HepG2 (cell line): ENCODE data around the gene ILKAP. TPM values are rescaled to one million over a fixed set of nuclear protein-coding genes. Genes with fewer than 3 reads are reported as not detected.

Experiments used
- DRAP1 ChIP-seq: IDR thresholded peaks from 2 replicates; pipeline ENCODE4 v1.6.1; 2016; ENCODE audit warnings: missing genetic modification reagents, missing compliant biosample characterization
- JUN ChIP-seq: sonication (generic); formaldehyde crosslinking; IDR thresholded peaks from 2 replicates; pipeline ENCODE4 v1.4.0; 2020; ENCODE audit warnings: mild to moderate bottlenecking, missing genetic modification reagents
- KAT2B ChIP-seq: fragments of 150-350 bp; IDR thresholded peaks from 2 replicates; pipeline ENCODE4 v1.6.1; 2014; ENCODE audit warnings: low read depth, low read length, borderline replicate concordance
- KLF9 ChIP-seq: IDR thresholded peaks from 2 replicates; pipeline ENCODE4 v1.6.1; 2016; ENCODE audit warnings: low read depth
- MTF2 ChIP-seq: sonication (generic); formaldehyde crosslinking; IDR thresholded peaks from 2 replicates; pipeline ENCODE4 v1.5.0; 2020; ENCODE audit warnings: missing genetic modification reagents, borderline replicate concordance
- NFATC3 ChIP-seq: sonication (generic); formaldehyde crosslinking; IDR thresholded peaks from 2 replicates; pipeline ENCODE4 v1.5.1; 2020; ENCODE audit warnings: mild to moderate bottlenecking, missing genetic modification reagents
- PTBP1 ChIP-seq: fragments of 200-400 bp; formaldehyde crosslinking; IDR thresholded peaks from 2 replicates; pipeline ENCODE4 v1.6.1; 2018; ENCODE audit warnings: low read length, low read depth; ENCODE audit not compliant: poor library complexity, severe bottlenecking
- SRY ChIP-seq: sonication (generic); formaldehyde crosslinking; IDR thresholded peaks from 2 replicates; pipeline ENCODE4 v1.8.0; 2022; ENCODE audit warnings: mild to moderate bottlenecking, missing genetic modification reagents
- SUZ12 ChIP-seq: fragments of 150-350 bp; IDR thresholded peaks from 2 replicates; pipeline ENCODE4 v1.6.1; 2014; ENCODE audit warnings: low read depth, low read length
- THAP9 ChIP-seq: sonication (generic); formaldehyde crosslinking; IDR thresholded peaks from 2 replicates; pipeline ENCODE4; 2020; ENCODE audit warnings: missing genetic modification reagents, mild to moderate bottlenecking, borderline replicate concordance
- XRCC5 ChIP-seq: fragments of 200-400 bp; formaldehyde crosslinking; optimal IDR thresholded peaks from 2 replicates; pipeline ENCODE3; 2017; ENCODE audit warnings: mild to moderate bottlenecking, low read length
- ZFP91 ChIP-seq: sonication (generic); formaldehyde crosslinking; IDR thresholded peaks from 2 replicates; pipeline ENCODE4 v1.9.0; 2022; ENCODE audit warnings: missing genetic modification reagents, mild to moderate bottlenecking, borderline replicate concordance
- ZNF10 ChIP-seq: sonication (generic); formaldehyde crosslinking; IDR thresholded peaks from 2 replicates; pipeline ENCODE4 v1.4.0; 2020; ENCODE audit warnings: mild to moderate bottlenecking, low read depth, missing genetic modification reagents, borderline replicate concordance
- ZNF224 ChIP-seq: sonication (generic); formaldehyde crosslinking; IDR thresholded peaks from 2 replicates; pipeline ENCODE4 v1.5.0; 2020; ENCODE audit warnings: mild to moderate bottlenecking, missing genetic modification reagents
- ZNF460 ChIP-seq: sonication (generic); formaldehyde crosslinking; IDR thresholded peaks from 2 replicates; pipeline ENCODE4 v1.5.1; 2020; ENCODE audit warnings: missing genetic modification reagents, mild to moderate bottlenecking, borderline replicate concordance
- ZNF496 ChIP-seq: sonication (generic); formaldehyde crosslinking; IDR thresholded peaks from 2 replicates; pipeline ENCODE4 v1.8.1; 2023; ENCODE audit warnings: mild to moderate bottlenecking, moderate library complexity, missing genetic modification reagents; ENCODE audit not compliant: insufficient replicate concordance
- ZNF510 ChIP-seq: sonication (generic); formaldehyde crosslinking; IDR thresholded peaks from 2 replicates; pipeline ENCODE4 v1.4.0; 2020; ENCODE audit warnings: low read depth, mild to moderate bottlenecking, missing genetic modification reagents
- ZNF570 ChIP-seq: sonication (generic); formaldehyde crosslinking; IDR thresholded peaks from 2 replicates; pipeline ENCODE4 v1.4.0; 2020; ENCODE audit warnings: mild to moderate bottlenecking, missing genetic modification reagents, borderline replicate concordance
- ZNF713 ChIP-seq: sonication (generic); formaldehyde crosslinking; IDR thresholded peaks from 2 replicates; pipeline ENCODE4 v1.4.0; 2020; ENCODE audit warnings: mild to moderate bottlenecking, missing genetic modification reagents
- polyA plus RNA-seq, 8 experiments: library from polyadenylated mRNA; depleted of rRNA in 3 of 8; stranded (reverse) in 7 of 8; unstranded in 1 of 8; fragments of >200 nt; fragmentation: Illumina TruSeq in 4 of 8; extraction: Trizol in 4 of 8; gene quantifications; 2 replicates each; pipeline versions ENCODE4 v1.2.1 to v1.2.3, GENCODE V29; 2011 to 2016; ENCODE audit warnings: low read depth in 4 of 8, missing spikeins in 1 of 8, mixed read lengths in 1 of 8; ENCODE audit not compliant: insufficient read depth in 1 of 8
- total RNA-seq, 5 experiments: library from RNA; depleted of rRNA; stranded (reverse); fragments of >200 nt; fragmentation: Illumina TruSeq; extraction: Trizol; gene quantifications; 2 replicates each; pipeline ENCODE4 v1.2.3, GENCODE V29; 2016; ENCODE audit warnings: low read depth in 1 of 5

ILKAP gene
- total and polyA plus RNA-seq, 2 of the 13 experiments (the other 11 are each of a cell fraction or from before 2014, with no cell fraction given): 29.6 to 33.1 TPM

GRCh38 chr2:238242731-238243495, 39.4 kb upstream of the ILKAP start (continued):
- TF ChIP-seq ZFP91 (CRISPR knock-in tag): peak; percentile 70; the same call in 1 of the 2 replicates
- TF ChIP-seq KLF9 (CRISPR knock-in tag): no peak
- TF ChIP-seq ZNF10 (CRISPR knock-in tag): no peak
- TF ChIP-seq ZNF224: no peak
- 0 out of 2 replicates have a peak, but pooled peaks have one; percentile 29 for TF ChIP-seq NFATC3 (CRISPR knock-in tag)
- no peak for TF ChIP-seq ZNF460 (CRISPR knock-in tag)
- TF ChIP-seq SRY (CRISPR knock-in tag): 0 out of 2 replicates have a peak, but pooled peaks have one; percentile 80
- TF ChIP-seq KAT2B: no peak
- no peak for TF ChIP-seq MTF2
- TF ChIP-seq ZNF496 (CRISPR knock-in tag): no peak
- TF ChIP-seq ZNF713 (CRISPR knock-in tag): no peak
- TF ChIP-seq THAP9 (CRISPR knock-in tag): peak; percentile 69; the same call in 1 of the 2 replicates
- peak; percentile 58 for TF ChIP-seq DRAP1
- TF ChIP-seq SUZ12: no peak
- TF ChIP-seq XRCC5: no peak
- TF ChIP-seq JUN (CRISPR knock-in tag): no peak
- TF ChIP-seq ZNF510 (CRISPR knock-in tag): no peak
- TF ChIP-seq ZNF570: no peak
- no peak for TF ChIP-seq PTBP1
